H9 (cell line): Measurements from ENCODE around the gene GXYLT2. TPM values are rescaled to one million over a fixed set of nuclear protein-coding genes. Genes with fewer than 3 reads are reported as not detected.

ENCODE experiments used
- DNase-seq: peaks from one replicate; pipeline ENCODE4 v3.0.0-alpha.2; 2017
- H2AFZ ChIP-seq: one replicate; pipeline ENCODE4 v1.6.1; 2013; ENCODE audit warnings: mild to moderate bottlenecking, low read length, control low read depth, moderate library complexity
- H2AK5ac ChIP-seq: 2 replicates; pipeline ENCODE4 v1.6.1; 2013; ENCODE audit warnings: low read length, control low read depth, mixed read lengths; ENCODE audit not compliant: insufficient read length
- H2BK120ac ChIP-seq: one replicate; pipeline ENCODE4 v1.6.1; 2013; ENCODE audit warnings: low read depth, mild to moderate bottlenecking, low read length, control low read depth, inconsistent platforms; ENCODE audit not compliant: poor library complexity, severe bottlenecking
- H2BK12ac ChIP-seq: 2 replicates; pipeline ENCODE4 v1.6.1; 2013; ENCODE audit warnings: low read length, control low read depth, mixed read lengths, low read depth; ENCODE audit not compliant: insufficient read length
- H2BK15ac ChIP-seq: 2 replicates; pipeline ENCODE4 v1.6.1; 2013; ENCODE audit warnings: low read depth, low read length, control low read depth
- H2BK20ac ChIP-seq: one replicate; pipeline ENCODE4 v1.6.1; 2013; ENCODE audit warnings: low read depth, mild to moderate bottlenecking, low read length, control low read depth, inconsistent platforms; ENCODE audit not compliant: poor library complexity, severe bottlenecking
- H2BK5ac ChIP-seq: 2 replicates; pipeline ENCODE4 v1.6.1; 2013; ENCODE audit warnings: low read length, control low read depth, mixed read lengths; ENCODE audit not compliant: insufficient read length
- H3K14ac ChIP-seq: 2 replicates; pipeline ENCODE4 v1.6.1; 2013; ENCODE audit warnings: low read length, control low read depth; ENCODE audit not compliant: insufficient read depth
- H3K18ac ChIP-seq: 2 replicates; pipeline ENCODE4 v1.6.1; 2013; ENCODE audit warnings: low read depth, mild to moderate bottlenecking, mixed read lengths, low read length, control low read depth; ENCODE audit not compliant: insufficient read length
- H3K23ac ChIP-seq: 2 replicates; pipeline ENCODE4 v1.6.1; 2013; ENCODE audit warnings: low read length, control low read depth, mixed read lengths, low read depth; ENCODE audit not compliant: insufficient read length
- H3K23me2 ChIP-seq: 2 replicates; pipeline ENCODE4 v1.6.1; 2013; ENCODE audit warnings: low read depth, mild to moderate bottlenecking, mixed read lengths, low read length, control low read depth; ENCODE audit not compliant: insufficient read length, poor library complexity, severe bottlenecking
- H3K27ac ChIP-seq: 2 replicates; pipeline ENCODE4 v1.5.1; 2013; ENCODE audit warnings: low read length, control low read depth, mixed read lengths, low read depth; ENCODE audit not compliant: insufficient read length
- H3K27me3 ChIP-seq: 2 replicates; pipeline ENCODE4 v1.6.1; 2013; ENCODE audit warnings: low read length, control low read depth, inconsistent platforms; ENCODE audit not compliant: insufficient read depth
- H3K4ac ChIP-seq: 2 replicates; pipeline ENCODE4 v1.6.1; 2013; ENCODE audit warnings: low read depth, mild to moderate bottlenecking, control low read depth, inconsistent platforms, low read length, moderate library complexity
- H3K4me1 ChIP-seq: 2 replicates; pipeline ENCODE4 v1.6.1; 2013; ENCODE audit warnings: low read length, control low read depth, inconsistent platforms; ENCODE audit not compliant: insufficient read depth
- H3K4me2 ChIP-seq: 2 replicates; pipeline ENCODE4 v1.6.1; 2013; ENCODE audit warnings: low read length, control low read depth, mixed read lengths; ENCODE audit not compliant: insufficient read length, insufficient read depth
- H3K56ac ChIP-seq: 2 replicates; pipeline ENCODE4 v1.6.1; 2013; ENCODE audit warnings: low read depth, mild to moderate bottlenecking, mixed read lengths, low read length, control low read depth; ENCODE audit not compliant: insufficient read length
- H3K79me1 ChIP-seq: 2 replicates; pipeline ENCODE4 v1.6.1; 2013; ENCODE audit warnings: low read depth, mild to moderate bottlenecking, moderate library complexity, low read length, control low read depth, inconsistent platforms; ENCODE audit not compliant: insufficient read depth, poor library complexity, severe bottlenecking
- H3K79me2 ChIP-seq: 2 replicates; pipeline ENCODE4 v1.6.1; 2013; ENCODE audit warnings: low read length, control low read depth, inconsistent platforms; ENCODE audit not compliant: insufficient read depth
- H3K9ac ChIP-seq: 2 replicates; pipeline ENCODE4 v1.6.1; 2013; ENCODE audit warnings: low read length, control low read depth, mixed read lengths; ENCODE audit not compliant: insufficient read length; ENCODE audit errors: extremely low read depth
- H3K9me3 ChIP-seq: one replicate; pipeline ENCODE4 v1.6.1; 2013; ENCODE audit warnings: low read depth, low read length, inconsistent platforms; ENCODE audit not compliant: control insufficient read depth
- H3T11ph ChIP-seq: one replicate; pipeline ENCODE4 v1.6.1; 2013; ENCODE audit warnings: mild to moderate bottlenecking, low read length, control low read depth, inconsistent platforms
- H4K20me1 ChIP-seq: one replicate; pipeline ENCODE4 v1.6.1; 2013; ENCODE audit not compliant: control insufficient read depth, insufficient read length, insufficient read depth
- H4K5ac ChIP-seq: 2 replicates; pipeline ENCODE4 v1.6.1; 2013; ENCODE audit warnings: low read depth, mild to moderate bottlenecking, mixed read lengths, low read length, control low read depth; ENCODE audit not compliant: insufficient read length
- H4K8ac ChIP-seq: replicated peaks from 2 replicates; pipeline ENCODE4 v1.6.1; 2013; ENCODE audit warnings: low read length, control low read depth, mixed read lengths, low read depth; ENCODE audit not compliant: insufficient read length
- H4K91ac ChIP-seq: 2 replicates; pipeline ENCODE4 v1.6.1; 2013; ENCODE audit warnings: low read depth, mild to moderate bottlenecking, moderate library complexity, mixed read lengths, low read length, control low read depth; ENCODE audit not compliant: insufficient read length
- H3K27ac Mint-ChIP-seq, 3 experiments: 2 replicates in 2 of 3; 3 replicates in 1 of 3; pipeline ENCODE4 v1.8.0; 2020 to 2021; ENCODE audit warnings: mixed read lengths in 3 of 3, mild to moderate bottlenecking in 1 of 3, moderate library complexity in 1 of 3
- H3K27me3 Mint-ChIP-seq: 2 replicates; pipeline ENCODE4 v1.8.0; 2021; ENCODE audit warnings: low read depth, mild to moderate bottlenecking, moderate library complexity, mixed read lengths
- H3K36me3 Mint-ChIP-seq, 3 experiments: 2 replicates in 2 of 3; 3 replicates in 1 of 3; pipeline ENCODE4 v1.8.0; 2020 to 2021; ENCODE audit warnings: low read depth in 3 of 3, mixed read lengths in 3 of 3; ENCODE audit not compliant: insufficient read depth in 1 of 3
- H3K4me1 Mint-ChIP-seq, 2 experiments: 2 replicates each; pipeline ENCODE4 v1.8.0; 2020; ENCODE audit warnings: mixed read lengths in 2 of 2
- H3K4me3 Mint-ChIP-seq, 2 experiments: 2 replicates in 1 of 2; 3 replicates in 1 of 2; pipeline ENCODE4 v1.8.0; 2020 to 2021; ENCODE audit warnings: mild to moderate bottlenecking in 2 of 2, mixed read lengths in 2 of 2, moderate library complexity in 1 of 2
- H3K9me3 Mint-ChIP-seq, 2 experiments: 2 replicates in 1 of 2; 3 replicates in 1 of 2; pipeline ENCODE4 v1.8.0; 2020; ENCODE audit warnings: mild to moderate bottlenecking in 2 of 2, mixed read lengths in 2 of 2, moderate library complexity in 1 of 2
- CTCF ChIP-seq: fragments of 200-600 bp; sonication (generic); conservative IDR thresholded peaks from 3 replicates; pipeline ENCODE4 v1.8.0; 2021; ENCODE audit warnings: antibody characterized with exemption, mild to moderate bottlenecking
- WGBS: extraction: QIAGEN DNeasy Blood & Tissue Kit; methylation state at CpG from one replicate; pipeline ENCODE4 v1.1.7; 2013; ENCODE audit warnings: missing lambda C conversion rate, low lambda C conversion rate, mixed read lengths; ENCODE audit not compliant: insufficient read length; ENCODE audit errors: extremely low coverage; 5-methylcytosine and 5-hydroxymethylcytosine counted together
- total RNA-seq: library from RNA; stranded (reverse); gene quantifications from 2 replicates; pipeline ENCODE4 v1.2.1, GENCODE V29; 2021

The GXYLT2 gene
- total RNA-seq, 1 experiment from 2014 or later, result 2.0 TPM

GRCh38 chr3:72847751-72848702 lies 39.8 kb upstream of the GXYLT2 start, which contains the start of gene SHQ1:
Gene SHQ1, minus strand, starts transcription at chr3:72848445. Its CDS starts 105 bp downstream, at chr3:72848340.
- Histone ChIP-seq H3K79me1 (no peaks in the 10 kb centered on the region), H2BK120ac (no peak within 1 kb of the TSS), H2BK5ac (no peak within 1 kb of the TSS), H2BK15ac (no peak within 1 kb of the TSS), H3T11ph (no peak within 1 kb of the TSS), H3K9ac (peak within 1 kb of the TSS; percentile 35), H4K91ac (no peak within 1 kb of the TSS), H3K56ac (no peak within 1 kb of the TSS), H3K4ac (no peak within 1 kb of the TSS), H4K20me1 (no peaks in the 10 kb centered on the region), H2AK5ac (no peak within 1 kb of the TSS), H3K4me2 (peak within 1 kb of the TSS; percentile 83), H3K79me2 (no peaks in the 10 kb centered on the region; the same call in 1 of the 2 replicates), H3K14ac (no peak within 1 kb of the TSS), H4K5ac (no peak within 1 kb of the TSS), H3K18ac (no peak within 1 kb of the TSS), H2BK20ac (no peak within 1 kb of the TSS), H3K27ac (no peak within 1 kb of the TSS), H3K27me3 (peaks cover 2% of the 10 kb centered on the region; the same call in 1 of the 2 replicates), H3K23ac (no peak within 1 kb of the TSS), H3K9me3 (no peaks in the 10 kb centered on the region), H3K4me1 (no peaks in the 10 kb centered on the region), H4K8ac (no peak within 1 kb of the TSS), H2AFZ (peak within 1 kb of the TSS; percentile 40), H3K23me2 (peaks cover 12% of the 10 kb centered on the region), H2BK12ac (no peak within 1 kb of the TSS)
- peaks cover 17 to 25% of the 10 kb centered on the region in 2 experiments for H3K4me1 Mint-ChIP-seq
- peaks cover 28% of the 10 kb centered on the region for H3K27me3 Mint-ChIP-seq
- H3K9me3 Mint-ChIP-seq, result no peaks in the 10 kb centered on the region
- H3K36me3 Mint-ChIP-seq, result peaks cover 0 to 4% (median 4%) of the 10 kb centered on the region in 3 experiments; a peak in 4 of 7 replicates
- no peak for TF ChIP-seq CTCF
- H3K27ac Mint-ChIP-seq, result no peak within 1 kb of the TSS
- no CpG with 5 or more reads among the region's 86 CpGs for WGBS
- H3K4me3 Mint-ChIP-seq, result peak within 1 kb of the TSS; percentile 92 to 95
- peak; percentile 93 for DNase-seq
